Keratinocyte (primary cell): Measurements from ENCODE around the gene LHX4. TPM values are rescaled to one million over a fixed set of nuclear protein-coding genes. Genes with fewer than 3 reads are reported as not detected.

ENCODE experiments used
- DNase-seq: peaks from one replicate; pipeline ENCODE4 v3.0.0-alpha.2; 2011; ENCODE audit warnings: low read depth, missing footprints, low spot score
- FAIRE-seq: peaks from 2 replicates; lab custom pipeline; 2011; peaks lifted over from hg19 to GRCh38; lab: Jason Lieb, UNC
- H2AFZ ChIP-seq: 2 replicates; pipeline ENCODE4 v1.6.0; 2012; ENCODE audit warnings: low read length, control low read depth, inconsistent platforms; ENCODE audit not compliant: control insufficient read depth
- H3K27ac ChIP-seq: 2 replicates; pipeline ENCODE4 v1.5.1; 2011; ENCODE audit warnings: low read length; ENCODE audit not compliant: control insufficient read depth, insufficient read depth
- H3K27me3 ChIP-seq: 3 replicates; pipeline ENCODE4 v1.6.0; 2011; ENCODE audit warnings: low read length; ENCODE audit not compliant: control insufficient read depth, insufficient read depth; ENCODE audit errors: extremely low read depth
- H3K36me3 ChIP-seq, 2 experiments: 2 replicates in 1 of 2; 3 replicates in 1 of 2; pipeline ENCODE4 v1.5.1; 2011; ENCODE audit warnings: low read length in 2 of 2, mild to moderate bottlenecking in 1 of 2; ENCODE audit not compliant: control insufficient read depth in 2 of 2, insufficient read depth in 2 of 2; ENCODE audit errors: extremely low read depth in 1 of 2
- H3K4me1 ChIP-seq: 3 replicates; pipeline ENCODE4 v1.5.1; 2011; ENCODE audit warnings: low read length; ENCODE audit not compliant: control insufficient read depth, insufficient read depth; ENCODE audit errors: extremely low read depth
- H3K4me2 ChIP-seq: 3 replicates; pipeline ENCODE4 v1.6.0; 2011; ENCODE audit warnings: low read depth, low read length; ENCODE audit not compliant: control insufficient read depth, insufficient read depth; ENCODE audit errors: extremely low read depth
- H3K4me3 ChIP-seq, 3 experiments: fragments of 200-600 bp in 1 of 3; sonication (generic) in 1 of 3; 2 replicates in 2 of 3; 3 replicates in 1 of 3; pipeline ENCODE4 v1.5.1; 2011 to 2016; ENCODE audit warnings: low read length in 3 of 3, mild to moderate bottlenecking in 3 of 3, control low read depth in 2 of 3, inconsistent platforms in 1 of 3, low read depth in 1 of 3, mixed read lengths in 1 of 3, mixed run types in 1 of 3, moderate library complexity in 1 of 3; ENCODE audit not compliant: control insufficient read depth in 2 of 3, insufficient read depth in 2 of 3; ENCODE audit errors: extremely low read depth in 1 of 3
- H3K79me2 ChIP-seq: 2 replicates; pipeline ENCODE4 v1.6.0; 2012; ENCODE audit warnings: low read length; ENCODE audit not compliant: control insufficient read depth, insufficient read depth
- H3K9ac ChIP-seq: 3 replicates; pipeline ENCODE4 v1.6.0; 2011; ENCODE audit warnings: low read length; ENCODE audit not compliant: control insufficient read depth, insufficient read depth; ENCODE audit errors: extremely low read depth
- H3K9me1 ChIP-seq: 3 replicates; pipeline ENCODE4 v1.6.0; 2011; ENCODE audit warnings: low read length; ENCODE audit not compliant: control insufficient read depth, insufficient read depth; ENCODE audit errors: extremely low read depth
- H3K9me3 ChIP-seq: 2 replicates; pipeline ENCODE4 v1.5.1; 2012; ENCODE audit warnings: low read depth, low read length; ENCODE audit not compliant: control insufficient read depth
- H4K20me1 ChIP-seq: 3 replicates; pipeline ENCODE4 v1.6.0; 2011; ENCODE audit warnings: low read length; ENCODE audit not compliant: control insufficient read depth, insufficient read depth; ENCODE audit errors: extremely low read depth
- EZH2 ChIP-seq: IDR thresholded peaks from one replicate; pipeline ENCODE4 v1.6.1; 2012; ENCODE audit warnings: inconsistent platforms, mild to moderate bottlenecking, low read length, moderate library complexity
- dilution Hi-C: fragments of 300-500 bp; cut with MboI; formaldehyde crosslinking; loops from one replicate; pipeline ENCODE4 v1.7.0; 2020; ENCODE audit warnings: low sequenced_read_pairs; ENCODE audit not compliant: extremely low pct_ligation_motif_present
- polyA plus RNA-seq, 5 experiments: library from polyadenylated mRNA; depleted of rRNA in 3 of 5; stranded (reverse) in 3 of 5; stranded (forward) in 1 of 5; unstranded in 1 of 5; fragments of >200 nt; gene quantifications; 1 replicate in 1 of 5; 2 replicates in 3 of 5; 3 replicates in 1 of 5; pipeline versions ENCODE4 v1.2.1 to v1.2.3, GENCODE V29; 2011 to 2012; ENCODE audit warnings: missing spikeins in 2 of 5, low read depth in 1 of 5, low replicate concordance in 1 of 5
- TF ChIP-seq, protein P1 (sequence below), 3 experiments: IDR thresholded peaks in 1 of 3; conservative IDR thresholded peaks in 1 of 3; optimal IDR thresholded peaks in 1 of 3; 2 replicates in 2 of 3; 3 replicates in 1 of 3; pipeline versions ENCODE3 to v1.5.1; 2011; ENCODE audit warnings: low read length in 3 of 3, mild to moderate bottlenecking in 3 of 3, moderate library complexity in 2 of 3, control low read depth in 1 of 3, inconsistent platforms in 1 of 3; ENCODE audit not compliant: insufficient read depth in 2 of 3; ENCODE audit errors: extremely low read depth in 1 of 3

Gene LHX4
- polyA plus RNA-seq, 1 donor (not counting 4 experiments of a cell fraction or from before 2014, with no cell fraction given), result not detected

- Histone ChIP-seq H3K9me1 (no peaks in the 10 kb centered on the region), H3K4me3 (no peak overlapping the region), H3K36me3 (peaks cover 1 to 6% of the 10 kb centered on the region in 2 experiments), H3K27me3 (no peaks in the 10 kb centered on the region), H3K27ac (no peak overlapping the region), H3K9me3 (no peaks in the 10 kb centered on the region), H3K79me2 (no peaks in the 10 kb centered on the region), H4K20me1 (no peaks in the 10 kb centered on the region), H3K9ac (no peak overlapping the region), H3K4me1 (no peaks in the 10 kb centered on the region), H2AFZ (no peak overlapping the region), H3K4me2 (no peak overlapping the region)
- FAIRE-seq, result no peak
- TF ChIP-seq, protein P1, sequence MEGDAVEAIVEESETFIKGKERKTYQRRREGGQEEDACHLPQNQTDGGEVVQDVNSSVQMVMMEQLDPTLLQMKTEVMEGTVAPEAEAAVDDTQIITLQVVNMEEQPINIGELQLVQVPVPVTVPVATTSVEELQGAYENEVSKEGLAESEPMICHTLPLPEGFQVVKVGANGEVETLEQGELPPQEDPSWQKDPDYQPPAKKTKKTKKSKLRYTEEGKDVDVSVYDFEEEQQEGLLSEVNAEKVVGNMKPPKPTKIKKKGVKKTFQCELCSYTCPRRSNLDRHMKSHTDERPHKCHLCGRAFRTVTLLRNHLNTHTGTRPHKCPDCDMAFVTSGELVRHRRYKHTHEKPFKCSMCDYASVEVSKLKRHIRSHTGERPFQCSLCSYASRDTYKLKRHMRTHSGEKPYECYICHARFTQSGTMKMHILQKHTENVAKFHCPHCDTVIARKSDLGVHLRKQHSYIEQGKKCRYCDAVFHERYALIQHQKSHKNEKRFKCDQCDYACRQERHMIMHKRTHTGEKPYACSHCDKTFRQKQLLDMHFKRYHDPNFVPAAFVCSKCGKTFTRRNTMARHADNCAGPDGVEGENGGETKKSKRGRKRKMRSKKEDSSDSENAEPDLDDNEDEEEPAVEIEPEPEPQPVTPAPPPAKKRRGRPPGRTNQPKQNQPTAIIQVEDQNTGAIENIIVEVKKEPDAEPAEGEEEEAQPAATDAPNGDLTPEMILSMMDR (optimal IDR thresholded peaks at IDR 0.05 in 1 of 3, IDR thresholded peaks at IDR 0.05 in 1 of 3, conservative IDR thresholded peaks at IDR 0.05 in 1 of 3; ENCODE audit: extremely low read depth in 1 of 3, insufficient read depth in 2 of 3, low read length in 3 of 3), result no peak
- TF ChIP-seq EZH2, result no peak
- DNase-seq, result no peak
- dilution Hi-C loops, result no loop called here
These were observed 60.4 kb downstream of the LHX4 start for GRCh38 chr1:180290265-180291001.

- Histone ChIP-seq H3K4me3 (no peak overlapping the region), H3K4me2 (no peak overlapping the region), H3K79me2 (no peaks in the 10 kb centered on the region), H2AFZ (no peak overlapping the region), H3K9me3 (no peaks in the 10 kb centered on the region), H3K36me3 (peaks cover 1 to 6% of the 10 kb centered on the region in 2 experiments), H3K27me3 (no peaks in the 10 kb centered on the region), H3K4me1 (no peaks in the 10 kb centered on the region), H4K20me1 (no peaks in the 10 kb centered on the region), H3K27ac (no peak overlapping the region), H3K9me1 (no peaks in the 10 kb centered on the region), H3K9ac (no peak overlapping the region)
- FAIRE-seq (no peak), DNase-seq (no peak)
- dilution Hi-C loops, result no loop called here
- TF ChIP-seq, protein P1 (optimal IDR thresholded peaks at IDR 0.05 in 1 of 3, IDR thresholded peaks at IDR 0.05 in 1 of 3, conservative IDR thresholded peaks at IDR 0.05 in 1 of 3; ENCODE audit: extremely low read depth in 1 of 3, insufficient read depth in 2 of 3, low read length in 3 of 3), result no peak
- TF ChIP-seq EZH2, result no peak
These were observed 60.9 kb downstream of the LHX4 start for GRCh38 chr1:180291004-180291403.
